Chondrocyte (in vitro differentiated cells): ENCODE measurements around the gene CCL13. TPM values are rescaled to one million over a fixed set of nuclear protein-coding genes. Genes with fewer than 3 reads are reported as not detected.

ENCODE experiments used
- DNase-seq: peaks from one replicate; pipeline ENCODE4 v3.0.0; 2021; ENCODE audit warnings: mixed read lengths, low spot score
- H3K27ac Mint-ChIP-seq: one replicate; pipeline ENCODE4 v1.8.0; 2021; ENCODE audit warnings: mild to moderate bottlenecking, moderate library complexity, mixed read lengths; ENCODE audit not compliant: unreplicated experiment
- H3K27me3 Mint-ChIP-seq: 2 replicates; pipeline ENCODE4 v1.8.0; 2021; ENCODE audit warnings: low read depth, mixed read lengths
- H3K36me3 Mint-ChIP-seq: 2 replicates; pipeline ENCODE4 v1.8.0; 2021; ENCODE audit warnings: low read depth, mixed read lengths
- H3K4me1 Mint-ChIP-seq: 2 replicates; pipeline ENCODE4 v1.8.0; 2021; ENCODE audit warnings: low read depth, mild to moderate bottlenecking, mixed read lengths
- H3K4me3 Mint-ChIP-seq: one replicate; pipeline ENCODE4 v1.8.0; 2021; ENCODE audit warnings: mild to moderate bottlenecking, moderate library complexity, mixed read lengths; ENCODE audit not compliant: unreplicated experiment
- H3K9me3 Mint-ChIP-seq: 2 replicates; pipeline ENCODE4 v1.8.0; 2021; ENCODE audit warnings: low read depth, mixed read lengths
- total RNA-seq: library from RNA; stranded (reverse); gene quantifications from 3 replicates; pipeline ENCODE4 v1.2.1, GENCODE V29; 2021
- TF ChIP-seq, protein P1 (sequence below): fragments of 200-600 bp; sonication (generic); IDR thresholded peaks from 2 replicates; pipeline ENCODE4 v1.5.0; 2021; ENCODE audit warnings: antibody characterized with exemption, mild to moderate bottlenecking, moderate library complexity

Gene CCL13
- total RNA-seq, 1 donor from 2014 or later = not detected

- Mint-ChIP-seq H3K27me3 (peaks cover 54% of the 10 kb centered on the region), H3K4me3 (no peak overlapping the region), H3K9me3 (no peaks in the 10 kb centered on the region), H3K36me3 (no peaks in the 10 kb centered on the region), H3K27ac (no peak overlapping the region), H3K4me1 (no peaks in the 10 kb centered on the region)
- no peak for DNase-seq
- TF ChIP-seq, protein P1, sequence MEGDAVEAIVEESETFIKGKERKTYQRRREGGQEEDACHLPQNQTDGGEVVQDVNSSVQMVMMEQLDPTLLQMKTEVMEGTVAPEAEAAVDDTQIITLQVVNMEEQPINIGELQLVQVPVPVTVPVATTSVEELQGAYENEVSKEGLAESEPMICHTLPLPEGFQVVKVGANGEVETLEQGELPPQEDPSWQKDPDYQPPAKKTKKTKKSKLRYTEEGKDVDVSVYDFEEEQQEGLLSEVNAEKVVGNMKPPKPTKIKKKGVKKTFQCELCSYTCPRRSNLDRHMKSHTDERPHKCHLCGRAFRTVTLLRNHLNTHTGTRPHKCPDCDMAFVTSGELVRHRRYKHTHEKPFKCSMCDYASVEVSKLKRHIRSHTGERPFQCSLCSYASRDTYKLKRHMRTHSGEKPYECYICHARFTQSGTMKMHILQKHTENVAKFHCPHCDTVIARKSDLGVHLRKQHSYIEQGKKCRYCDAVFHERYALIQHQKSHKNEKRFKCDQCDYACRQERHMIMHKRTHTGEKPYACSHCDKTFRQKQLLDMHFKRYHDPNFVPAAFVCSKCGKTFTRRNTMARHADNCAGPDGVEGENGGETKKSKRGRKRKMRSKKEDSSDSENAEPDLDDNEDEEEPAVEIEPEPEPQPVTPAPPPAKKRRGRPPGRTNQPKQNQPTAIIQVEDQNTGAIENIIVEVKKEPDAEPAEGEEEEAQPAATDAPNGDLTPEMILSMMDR = no peak
These were observed 9.7 kb downstream of the CCL13 start for GRCh38 chr17:34366010-34366409.

- Mint-ChIP-seq H3K4me1 (no peaks in the 10 kb centered on the region), H3K27me3 (peaks cover 54% of the 10 kb centered on the region), H3K4me3 (no peak overlapping the region), H3K9me3 (no peaks in the 10 kb centered on the region), H3K36me3 (no peaks in the 10 kb centered on the region), H3K27ac (no peak overlapping the region)
- no peak for DNase-seq
- TF ChIP-seq, protein P1 = no peak
These were observed 10.3 kb downstream of the CCL13 start for GRCh38 chr17:34366529-34367107.

DNA sequence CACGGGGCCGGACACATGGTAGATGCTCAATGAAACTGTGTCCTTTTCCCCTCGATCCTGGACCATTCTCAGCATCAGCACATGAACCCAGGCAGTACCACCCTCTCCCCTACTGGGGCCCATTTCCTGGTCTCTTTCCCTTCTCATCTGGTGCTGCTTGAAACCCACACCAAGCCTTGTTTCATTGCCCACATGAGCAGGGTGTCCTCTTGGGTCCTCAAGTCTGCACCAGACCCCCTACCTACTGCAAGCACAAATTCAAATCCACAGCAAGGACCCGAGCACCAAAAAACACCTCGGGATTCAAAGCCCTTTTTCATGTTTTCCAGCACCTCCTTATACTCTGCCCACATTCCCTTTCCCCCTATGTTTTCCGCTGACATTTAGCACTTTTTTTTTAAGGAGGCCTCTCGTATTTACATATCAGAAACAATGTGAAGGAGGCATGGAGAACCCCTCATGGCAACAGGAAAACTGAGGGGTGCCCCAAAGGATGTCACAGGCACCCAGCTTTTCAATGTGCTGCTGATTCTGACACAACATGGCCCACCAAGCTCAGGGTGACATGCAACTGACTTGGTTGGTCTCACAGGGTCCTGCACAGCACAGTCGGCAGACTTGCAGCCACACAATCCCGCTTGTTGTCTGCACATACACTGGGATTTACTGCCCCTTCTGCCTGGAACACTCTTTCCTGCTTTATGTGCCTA is 11.4 kb downstream of the CCL13 start:
- no peaks in the 10 kb centered on the region for H3K36me3 Mint-ChIP-seq
- peaks cover 49% of the 10 kb centered on the region for H3K27me3 Mint-ChIP-seq
- TF ChIP-seq, protein P1 = no peak

GRCh38 chr17:34368196-34368945 is 12.1 kb downstream of the CCL13 start:
- no peak for DNase-seq
- no peaks in the 10 kb centered on the region for H3K36me3 Mint-ChIP-seq
- H3K27me3 Mint-ChIP-seq = peaks cover 42% of the 10 kb centered on the region

More for the DNA sequence above, 11.4 kb downstream of the CCL13 start:
- no peak overlapping the region for H3K4me3 Mint-ChIP-seq
- H3K9me3 Mint-ChIP-seq = no peaks in the 10 kb centered on the region
- H3K27ac Mint-ChIP-seq = no peak overlapping the region
- H3K4me1 Mint-ChIP-seq = no peaks in the 10 kb centered on the region
- DNase-seq = no peak

More at GRCh38 chr17:34368196-34368945, 12.1 kb downstream of the CCL13 start:
- TF ChIP-seq, protein P1 = no peak
- no peak overlapping the region for H3K4me3 Mint-ChIP-seq
- no peak overlapping the region for H3K27ac Mint-ChIP-seq
- no peaks in the 10 kb centered on the region for H3K9me3 Mint-ChIP-seq
- H3K4me1 Mint-ChIP-seq = no peaks in the 10 kb centered on the region
